ENCODE measurements around the gene SS18. TPM values are rescaled to one million over a fixed set of nuclear protein-coding genes. Genes with fewer than 3 reads are reported as not detected.

SS18 gene
- total and polyA plus RNA-seq, 2 donors (not counting 1 experiment from before 2014, with no cell fraction given): 62.4 to 114 TPM

- H4K20me1 ChIP-seq (ENCODE audit: control insufficient read depth, insufficient read depth, low read length, poor library complexity, severe bottlenecking): peaks cover 8% of the 10 kb centered on the region
- no peaks in the 10 kb centered on the region for H3K79me2 ChIP-seq (ENCODE audit: control insufficient read depth, insufficient read depth, low read length)
- no peak overlapping the region for H3K9ac ChIP-seq (ENCODE audit: low read length)
- H3K27ac Mint-ChIP-seq: no peak overlapping the region
- H3K27me3 Mint-ChIP-seq: no peaks in the 10 kb centered on the region
- H3K4me2 ChIP-seq (replicated peaks; ENCODE audit: low read depth, low read length, poor library complexity, severe bottlenecking): no peak overlapping the region
- intact Hi-C loops (cut with micrococcal nuclease): loop anchor here (1.0 kb wide), 1 partner anchor 16 kb away; no protein-coding TSS in a partner anchor
- H3K4me1 Mint-ChIP-seq: peaks cover 2% of the 10 kb centered on the region
- ATAC-seq (ENCODE audit: low read depth): no peak
- no peaks in the 10 kb centered on the region for H3K4me1 ChIP-seq (ENCODE audit: control insufficient read depth in 2 of 2, insufficient read depth in 2 of 2, low read length in 2 of 2)
- H2AFZ ChIP-seq (ENCODE audit: insufficient read depth, low read depth, low read length, poor library complexity, severe bottlenecking): no peak overlapping the region
- no CpG with 5 or more reads among the region's 1 CpG for WGBS (ENCODE audit: insufficient coverage)
- TF ChIP-seq CTCF (IDR thresholded peaks at IDR 0.05) (no peak), EZH2 (IDR thresholded peaks at IDR 0.05; ENCODE audit: borderline replicate concordance, insufficient read depth, low read depth, low read length, poor library complexity, severe bottlenecking) (no peak)
- H3K27ac ChIP-seq (ENCODE audit: low read length in 2 of 2): no peak overlapping the region
- ChIA-PET POLR2A (no interaction called here), CTCF (interaction anchor here (1.3 kb wide), 1 partner anchor 219 kb away, joined by 4 read pairs; no protein-coding TSS in a partner anchor)
- no peaks in the 10 kb centered on the region for H3K9me3 ChIP-seq (ENCODE audit: control extremely low read depth in 1 of 3, control insufficient read depth in 2 of 3, insufficient read depth in 1 of 3, low read length in 2 of 3)
- H3K4me3 ChIP-seq (ENCODE audit: control extremely low read depth in 1 of 5, extremely low read depth in 1 of 5, insufficient read depth in 1 of 5, low read depth in 2 of 5, low read length in 4 of 5): no peak overlapping the region
- DNase-seq: no peak
- peaks cover 4 to 30% of the 10 kb centered on the region in 2 experiments for H3K36me3 ChIP-seq (replicated peaks in 1 of 2; ENCODE audit: control extremely low read depth in 1 of 2, control insufficient read depth in 1 of 2, extremely low read depth in 1 of 2, insufficient read depth in 2 of 2, low read length in 1 of 2)
- H3K9me3 Mint-ChIP-seq (ENCODE audit: insufficient read depth): no peaks in the 10 kb centered on the region
- H3K4me3 Mint-ChIP-seq: no peak overlapping the region
- H3K27me3 ChIP-seq (replicated peaks in 1 of 4; ENCODE audit: control extremely low read depth in 1 of 4, control insufficient read depth in 3 of 4, insufficient read depth in 4 of 4, low read length in 3 of 4): no peaks in the 10 kb centered on the region
Observed at GRCh38 chr18:26039203-26039602, 51.2 kb downstream of the SS18 start.

GRCh38 chr18:26036635-26037034, 53.8 kb downstream of the SS18 start:
- Mint-ChIP-seq H3K27me3 (no peaks in the 10 kb centered on the region), H3K27ac (no peak overlapping the region), H3K4me3 (no peak overlapping the region), H3K4me1 (no peaks in the 10 kb centered on the region), H3K9me3 (ENCODE audit: insufficient read depth) (no peaks in the 10 kb centered on the region)
- Histone ChIP-seq H2AFZ (ENCODE audit: insufficient read depth, low read depth, low read length, poor library complexity, severe bottlenecking) (no peak overlapping the region), H3K4me2 (replicated peaks; ENCODE audit: low read depth, low read length, poor library complexity, severe bottlenecking) (no peak overlapping the region), H3K36me3 (replicated peaks in 1 of 2; ENCODE audit: control extremely low read depth in 1 of 2, control insufficient read depth in 1 of 2, extremely low read depth in 1 of 2, insufficient read depth in 2 of 2, low read length in 1 of 2) (peaks cover 8 to 49% of the 10 kb centered on the region in 2 experiments), H3K9ac (ENCODE audit: low read length) (no peak overlapping the region), H3K79me2 (ENCODE audit: control insufficient read depth, insufficient read depth, low read length) (no peaks in the 10 kb centered on the region), H3K27ac (ENCODE audit: low read length in 2 of 2) (no peak overlapping the region), H3K4me1 (ENCODE audit: control insufficient read depth in 2 of 2, insufficient read depth in 2 of 2, low read length in 2 of 2) (no peaks in the 10 kb centered on the region), H4K20me1 (ENCODE audit: control insufficient read depth, insufficient read depth, low read length, poor library complexity, severe bottlenecking) (peaks cover 5% of the 10 kb centered on the region), H3K27me3 (replicated peaks in 1 of 4; ENCODE audit: control extremely low read depth in 1 of 4, control insufficient read depth in 3 of 4, insufficient read depth in 4 of 4, low read length in 3 of 4) (no peaks in the 10 kb centered on the region), H3K4me3 (ENCODE audit: control extremely low read depth in 1 of 5, extremely low read depth in 1 of 5, insufficient read depth in 1 of 5, low read depth in 2 of 5, low read length in 4 of 5) (no peak overlapping the region), H3K9me3 (ENCODE audit: control extremely low read depth in 1 of 3, control insufficient read depth in 2 of 3, insufficient read depth in 1 of 3, low read length in 2 of 3) (no peaks in the 10 kb centered on the region)
- intact Hi-C loops (cut with micrococcal nuclease): no loop called here
- CTCF ChIA-PET: no interaction called here
- POLR2A ChIA-PET: no interaction called here
- DNase-seq (no peak), ATAC-seq (ENCODE audit: low read depth) (no peak)
- no peak for TF ChIP-seq CTCF (IDR thresholded peaks at IDR 0.05)
- no peak for TF ChIP-seq EZH2 (IDR thresholded peaks at IDR 0.05; ENCODE audit: borderline replicate concordance, insufficient read depth, low read depth, low read length, poor library complexity, severe bottlenecking)

Data from B cell (primary cell).